H7 (cell line): Measurements from ENCODE around the gene KIAA1217. TPM values are rescaled to one million over a fixed set of nuclear protein-coding genes. Genes with fewer than 3 reads are reported as not detected.
A peak's percentile ranks its signal among the peaks of the same experiment; 100 is the strongest.

Experiments
- DNase-seq: peaks from one replicate; pipeline ENCODE4 v3.0.0; 2012
- H3K27me3 ChIP-seq: 2 replicates; pipeline ENCODE4 v1.6.0; 2011; ENCODE audit warnings: mild to moderate bottlenecking, low read length; ENCODE audit not compliant: control insufficient read depth, insufficient read depth
- H3K36me3 ChIP-seq: replicated peaks from 2 replicates; pipeline ENCODE4 v1.5.1; 2011; ENCODE audit warnings: low read length; ENCODE audit not compliant: control insufficient read depth, insufficient read depth
- H3K4me3 ChIP-seq: 2 replicates; pipeline ENCODE4 v1.5.1; 2011; ENCODE audit warnings: low read depth, mild to moderate bottlenecking, control low read depth, low read length, moderate library complexity; ENCODE audit not compliant: insufficient read depth
- total RNA-seq: library from RNA; depleted of rRNA; stranded (reverse); fragments of >200 nt; shearing (Covaris generic); gene quantifications from 2 replicates; pipeline ENCODE4 v1.2.3, GENCODE V29; 2014

KIAA1217 gene
- total RNA-seq, 1 experiment from 2014 or later, result 3.0 TPM

DNA sequence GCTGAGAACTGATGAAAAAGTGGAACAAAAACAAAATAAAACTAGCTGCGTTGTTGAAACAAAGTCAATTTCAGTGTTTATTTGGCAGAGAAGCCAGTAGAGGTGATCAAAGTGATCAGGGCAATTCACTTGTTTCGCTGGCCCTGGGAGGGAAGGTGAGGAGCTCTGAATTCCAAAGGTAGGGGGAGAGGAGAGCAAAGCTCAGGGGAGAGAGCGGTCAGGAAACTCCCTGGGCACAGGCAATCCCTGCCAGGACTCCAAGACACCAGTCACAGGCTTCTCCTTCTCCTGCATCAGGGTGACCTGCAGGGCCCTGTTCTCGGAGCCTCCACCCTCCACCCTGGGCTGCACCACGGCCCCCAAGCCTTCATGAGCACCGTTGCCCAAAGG is 6.8 kb upstream of the KIAA1217 start:
- H3K4me3 ChIP-seq, result no peak overlapping the region
- no peaks in the 10 kb centered on the region for H3K27me3 ChIP-seq
- DNase-seq, result peak; percentile 90
- H3K36me3 ChIP-seq, result no peaks in the 10 kb centered on the region

DNA sequence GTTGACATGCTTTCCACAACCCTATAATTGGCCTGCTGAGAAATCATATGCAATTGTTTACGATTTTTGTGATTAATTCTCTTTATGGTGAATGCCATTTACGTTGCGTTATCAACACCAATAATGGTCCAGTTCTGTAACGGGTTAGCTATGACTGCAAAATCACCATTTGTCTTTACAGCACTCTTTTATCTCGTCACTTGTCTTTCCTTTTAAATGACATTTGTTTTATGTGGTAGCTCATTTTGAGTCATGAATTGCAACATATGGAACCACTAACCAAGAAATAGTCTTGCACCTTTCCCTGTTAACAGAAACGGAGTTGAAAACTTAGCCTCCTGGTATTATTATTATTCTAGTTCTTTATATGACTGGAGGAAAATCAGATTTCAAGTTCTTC is 3.1 kb upstream of the KIAA1217 start:
- no peak for DNase-seq
- no peaks in the 10 kb centered on the region for H3K27me3 ChIP-seq
- H3K4me3 ChIP-seq, result no peak overlapping the region
- no peaks in the 10 kb centered on the region for H3K36me3 ChIP-seq

DNA sequence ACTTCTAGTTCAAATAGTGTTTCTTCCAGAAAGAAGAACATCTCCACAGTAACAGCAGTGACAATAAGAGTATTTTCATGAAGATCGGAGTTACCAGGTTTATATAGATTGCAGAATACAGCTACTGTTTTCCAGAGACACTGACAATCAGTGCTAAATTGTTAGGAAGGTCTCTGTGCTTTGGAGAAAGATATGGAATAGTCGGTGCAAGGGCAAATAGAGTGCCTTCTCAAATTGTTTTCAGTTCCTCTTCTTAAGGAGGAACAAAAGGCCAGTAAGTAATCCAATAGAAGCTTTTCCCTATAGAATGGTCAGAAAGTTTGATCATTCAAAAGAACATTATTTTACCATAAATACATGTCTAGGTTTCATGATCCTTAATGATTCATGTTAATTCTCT is 2.6 kb upstream of the KIAA1217 start:
- no peaks in the 10 kb centered on the region for H3K27me3 ChIP-seq
- no peak for DNase-seq
- H3K4me3 ChIP-seq, result no peak overlapping the region
- no peaks in the 10 kb centered on the region for H3K36me3 ChIP-seq

DNA sequence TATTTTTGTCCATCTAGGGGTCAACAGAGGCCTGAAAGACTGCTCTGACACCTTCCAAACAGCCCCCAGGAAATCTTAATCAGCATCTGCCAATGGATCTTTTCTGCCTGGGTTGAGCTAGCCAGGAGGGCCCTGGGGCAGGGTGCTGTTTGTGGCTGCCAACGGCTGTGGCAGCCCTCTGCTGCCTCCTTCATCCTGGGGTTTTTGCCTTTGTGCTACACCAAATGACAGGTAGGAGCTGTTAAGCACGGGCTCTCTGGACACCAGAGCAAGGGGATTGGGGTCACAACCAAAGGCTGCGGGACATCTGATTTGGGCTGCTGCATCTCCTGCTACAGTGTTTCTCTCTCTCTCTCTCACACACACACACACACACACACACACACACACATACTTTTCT is 2.0 kb upstream of the KIAA1217 start:
- H3K36me3 ChIP-seq, result no peaks in the 10 kb centered on the region
- no peak overlapping the region for H3K4me3 ChIP-seq
- no peak for DNase-seq
- H3K27me3 ChIP-seq, result no peaks in the 10 kb centered on the region

DNA sequence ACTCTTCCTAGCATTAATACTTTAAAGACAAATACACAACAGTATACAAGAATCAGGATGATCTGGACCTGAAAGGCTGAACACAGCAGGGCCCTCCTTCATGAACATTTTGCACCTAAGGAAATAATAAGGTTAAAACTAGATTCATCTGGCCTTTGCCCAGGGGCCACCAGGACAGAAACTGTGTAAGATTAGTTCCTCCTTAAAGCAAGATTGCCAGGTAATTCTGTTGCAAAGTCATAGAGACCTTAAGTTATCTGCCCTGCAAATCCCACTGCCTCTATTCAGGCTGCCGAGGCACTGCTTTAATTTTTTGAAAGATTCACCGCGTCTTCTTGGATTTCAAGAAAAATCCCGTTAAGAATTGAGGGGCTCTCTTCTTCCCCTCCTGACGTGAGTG is 1.6 kb upstream of the KIAA1217 start:
- DNase-seq, result no peak
- Histone ChIP-seq H3K27me3 (no peaks in the 10 kb centered on the region), H3K36me3 (no peaks in the 10 kb centered on the region), H3K4me3 (no peak overlapping the region)

DNA sequence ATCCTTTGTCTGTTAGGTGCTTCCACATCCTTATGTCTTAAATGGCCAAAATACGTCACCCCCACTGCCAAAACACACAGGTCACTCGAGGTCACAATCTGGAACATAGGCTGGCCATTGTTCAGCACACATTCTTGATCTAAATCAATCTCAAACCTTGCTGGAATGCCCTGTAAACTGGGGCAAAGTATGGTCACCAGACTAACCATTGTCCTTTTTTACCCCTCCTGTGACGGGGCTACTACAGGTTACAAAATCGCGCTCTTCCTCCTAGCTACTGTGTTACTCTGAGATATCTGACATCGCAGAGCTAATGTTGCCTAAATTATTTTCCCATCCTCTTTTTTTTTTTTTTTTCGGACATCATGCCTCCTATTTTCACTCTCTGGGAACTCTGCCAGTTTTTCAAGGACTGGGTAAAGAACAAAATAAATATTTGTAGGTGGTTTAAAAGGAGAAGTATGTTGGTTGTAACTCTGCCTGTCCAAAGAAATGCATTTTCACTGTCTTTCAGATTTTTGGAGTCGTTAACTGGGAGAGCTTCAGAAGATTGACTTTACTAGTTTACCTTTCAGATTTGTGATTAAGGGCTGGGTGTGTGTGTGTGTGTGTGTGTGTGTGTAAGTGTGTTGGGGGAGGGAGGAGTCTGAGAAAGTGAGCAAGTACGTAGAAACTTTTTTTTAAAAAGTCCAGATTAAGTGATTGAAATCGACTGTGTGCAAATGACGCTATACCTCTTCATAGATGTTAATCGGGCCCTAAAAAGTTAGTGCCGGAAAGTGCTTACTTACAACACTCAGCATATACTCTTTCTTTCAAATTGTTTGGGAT is 942 bp upstream of the KIAA1217 start:
- Histone ChIP-seq H3K4me3 (peak overlapping the region; percentile 46; the same call in 1 of the 2 replicates), H3K36me3 (no peaks in the 10 kb centered on the region), H3K27me3 (no peaks in the 10 kb centered on the region)
- no peak for DNase-seq

DNA sequence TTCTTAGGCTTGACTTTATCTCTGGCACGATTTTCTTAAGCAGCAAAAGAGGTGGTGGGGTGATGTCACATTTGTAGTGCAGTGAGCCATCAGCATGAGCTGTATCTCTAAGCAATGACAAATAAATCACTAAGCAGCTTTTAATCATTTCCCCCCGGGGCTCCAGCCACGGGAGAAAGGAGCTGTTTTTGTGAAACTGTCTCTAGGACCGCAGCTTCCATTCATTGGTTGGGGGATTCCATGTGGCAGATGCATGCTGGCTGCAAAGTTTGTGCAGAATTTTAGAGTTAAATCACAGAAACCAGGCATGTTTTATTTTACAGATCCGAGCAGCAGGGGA is 464 bp downstream of the KIAA1217 start:
- no peaks in the 10 kb centered on the region for H3K27me3 ChIP-seq
- DNase-seq, result no peak
- H3K4me3 ChIP-seq, result peak overlapping the region; percentile 46
- H3K36me3 ChIP-seq, result no peaks in the 10 kb centered on the region

DNA sequence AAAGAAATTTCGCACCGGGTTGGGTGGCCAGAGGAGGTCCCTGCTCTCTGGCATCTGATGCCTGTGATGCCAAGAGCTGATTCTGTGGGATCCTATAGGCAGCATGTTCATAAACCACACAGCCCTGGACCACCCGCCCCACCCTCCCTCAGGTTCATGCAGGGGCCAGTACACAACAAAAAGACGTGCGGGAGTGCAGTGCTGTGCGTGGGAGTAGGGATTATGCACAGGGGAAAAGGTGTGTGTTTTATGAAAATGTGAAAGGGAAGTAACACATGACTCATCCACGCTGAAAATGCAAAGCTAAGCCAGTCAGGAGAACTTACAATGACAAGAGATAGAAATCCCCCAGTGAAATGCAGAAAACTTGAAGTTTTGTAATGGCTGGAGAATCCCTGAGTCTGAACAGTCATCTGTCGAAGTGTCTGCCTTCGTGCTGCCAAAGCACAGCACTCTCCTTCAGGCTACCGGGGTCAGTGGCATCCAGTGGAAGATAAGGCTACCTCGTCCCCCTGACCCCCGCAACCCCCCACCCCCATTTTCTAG is 1.1 kb downstream of the KIAA1217 start:
- H3K27me3 ChIP-seq, result no peaks in the 10 kb centered on the region
- peak; percentile 38 for DNase-seq
- no peaks in the 10 kb centered on the region for H3K36me3 ChIP-seq

DNA sequence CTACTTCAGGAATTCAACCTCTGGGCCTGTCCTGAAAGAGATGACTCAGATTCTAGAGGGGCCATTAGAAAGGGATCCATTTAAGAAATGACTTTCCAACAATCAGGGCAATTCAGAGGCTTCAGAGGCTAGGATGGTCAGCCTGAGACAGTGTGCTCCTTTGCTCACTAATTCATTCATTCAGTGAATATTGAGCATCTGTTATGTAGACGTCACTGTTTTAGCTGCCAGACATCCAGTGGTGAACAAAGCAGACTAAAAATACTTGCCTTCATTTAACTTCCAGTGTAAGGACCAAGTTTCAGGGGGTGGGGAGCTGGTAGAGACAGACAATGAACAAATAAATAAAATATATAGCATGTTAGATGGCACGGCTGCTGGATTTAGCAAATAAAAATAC is 1.6 kb downstream of the KIAA1217 start:
- H3K4me3 ChIP-seq, result no peak overlapping the region
- no peak for DNase-seq

More for the DNA sequence above, 1.1 kb downstream of the KIAA1217 start:
- peak overlapping the region; percentile 46 for H3K4me3 ChIP-seq

DNA sequence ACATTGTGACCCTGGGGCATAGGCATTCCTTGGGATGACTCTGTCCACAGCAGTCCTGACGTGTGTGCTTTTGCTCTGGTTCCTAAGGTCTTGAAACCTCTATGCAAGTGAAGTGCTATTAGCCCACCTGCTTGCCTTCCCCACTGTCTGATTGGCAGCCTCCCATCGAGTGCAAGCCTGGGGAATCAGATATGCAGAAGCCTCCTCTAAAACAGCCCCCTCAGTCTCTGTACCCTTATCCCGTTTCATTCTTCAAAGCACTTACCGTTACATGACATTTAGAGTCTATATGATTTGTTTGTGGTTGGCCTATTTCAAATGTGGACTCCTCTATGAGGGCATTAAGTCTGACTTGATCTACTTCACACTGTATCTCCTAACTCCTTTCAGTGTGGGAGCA is 4.3 kb downstream of the KIAA1217 start:
- Histone ChIP-seq H3K4me3 (no peak overlapping the region), H3K36me3 (no peaks in the 10 kb centered on the region), H3K27me3 (no peaks in the 10 kb centered on the region)
- DNase-seq, result no peak

More for the DNA sequence above, 1.6 kb downstream of the KIAA1217 start:
- Histone ChIP-seq H3K36me3 (no peaks in the 10 kb centered on the region), H3K27me3 (no peaks in the 10 kb centered on the region)

DNA sequence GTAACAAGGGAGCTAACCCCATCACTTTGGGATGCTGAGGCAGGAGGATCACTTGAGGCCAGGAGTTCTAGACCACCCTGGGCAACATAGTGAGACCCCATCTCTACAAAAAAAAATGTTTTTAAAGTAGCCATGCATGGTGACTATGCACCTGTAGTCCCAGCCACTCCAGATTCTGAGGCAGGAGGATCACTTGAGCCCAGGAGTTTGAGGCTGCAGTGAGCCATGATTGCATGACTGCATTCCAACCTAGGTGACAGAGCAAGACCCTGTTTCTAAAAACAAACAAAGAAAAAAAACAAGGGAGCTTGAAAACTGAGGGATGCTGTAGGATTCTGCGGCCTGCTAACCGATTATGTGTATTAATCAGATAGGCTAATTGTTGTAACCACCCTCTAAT is 4.9 kb downstream of the KIAA1217 start:
- H3K4me3 ChIP-seq, result no peak overlapping the region
- no peaks in the 10 kb centered on the region for H3K36me3 ChIP-seq
- H3K27me3 ChIP-seq, result no peaks in the 10 kb centered on the region
- no peak for DNase-seq

DNA sequence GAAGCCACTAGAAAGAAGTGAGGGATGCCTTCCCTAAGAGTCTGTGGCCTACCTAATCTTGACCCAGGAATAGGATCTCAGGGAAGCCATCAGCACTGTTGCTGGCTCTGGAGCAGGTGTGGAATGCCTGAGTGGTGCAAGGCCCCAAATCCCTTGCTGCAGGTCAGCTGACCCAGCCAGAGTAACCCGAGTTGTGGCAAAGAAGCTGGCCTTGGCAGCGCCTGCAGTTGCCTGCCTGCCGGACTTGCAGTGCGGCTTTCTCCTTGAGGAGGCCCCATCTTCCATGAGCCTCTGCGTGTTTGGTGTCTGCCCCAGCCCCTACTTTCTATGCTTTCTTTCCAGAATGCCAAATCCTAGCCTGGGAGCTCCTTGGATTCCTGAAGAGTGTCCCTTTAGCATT is 5.8 kb downstream of the KIAA1217 start:
- no peaks in the 10 kb centered on the region for H3K27me3 ChIP-seq
- H3K36me3 ChIP-seq, result no peaks in the 10 kb centered on the region
- no peak for DNase-seq
- no peak overlapping the region for H3K4me3 ChIP-seq

DNA sequence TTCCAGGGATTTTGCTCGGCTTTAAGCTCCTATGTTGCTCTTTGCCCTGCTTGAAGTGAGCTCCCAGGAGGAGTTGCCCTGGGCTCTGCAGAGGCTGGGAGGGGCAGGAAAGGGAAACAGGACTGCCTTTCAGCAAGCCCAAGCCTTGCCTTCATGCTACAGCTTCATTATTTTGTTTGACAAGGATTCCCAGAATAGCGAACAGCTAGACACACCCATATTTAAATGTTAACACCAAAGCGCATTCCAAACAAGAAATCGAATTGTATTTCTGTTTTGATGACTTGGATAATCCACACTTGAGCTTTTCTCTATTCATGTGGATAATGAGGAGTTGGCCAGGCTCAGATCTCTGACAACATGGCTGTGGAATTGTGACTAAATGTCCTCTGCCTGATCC is 6.3 kb downstream of the KIAA1217 start:
- H3K27me3 ChIP-seq, result no peaks in the 10 kb centered on the region
- DNase-seq, result no peak
- H3K4me3 ChIP-seq, result no peak overlapping the region
- no peaks in the 10 kb centered on the region for H3K36me3 ChIP-seq

DNA sequence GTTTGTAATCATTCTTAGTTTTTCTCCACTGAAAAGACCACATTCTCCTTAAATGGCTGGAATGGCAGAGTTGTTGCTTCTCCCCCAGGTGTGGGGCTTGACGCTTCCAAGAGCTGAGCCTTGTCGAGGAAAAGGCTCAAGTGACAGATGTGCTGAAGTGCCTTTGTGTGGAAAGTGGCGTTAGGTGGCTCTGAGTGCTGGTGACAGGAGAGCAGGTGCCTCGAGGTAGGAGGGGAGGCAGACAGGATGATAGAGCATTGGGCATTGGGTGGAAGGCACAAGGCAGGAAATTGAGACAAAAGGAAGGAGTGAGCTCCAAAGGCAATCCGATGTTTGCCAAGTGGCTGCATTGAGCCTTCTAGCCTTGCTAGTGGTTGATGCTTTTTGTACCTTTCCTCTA is 6.7 kb downstream of the KIAA1217 start:
- no peak for DNase-seq
- no peaks in the 10 kb centered on the region for H3K27me3 ChIP-seq
- no peak overlapping the region for H3K4me3 ChIP-seq
- no peaks in the 10 kb centered on the region for H3K36me3 ChIP-seq

DNA sequence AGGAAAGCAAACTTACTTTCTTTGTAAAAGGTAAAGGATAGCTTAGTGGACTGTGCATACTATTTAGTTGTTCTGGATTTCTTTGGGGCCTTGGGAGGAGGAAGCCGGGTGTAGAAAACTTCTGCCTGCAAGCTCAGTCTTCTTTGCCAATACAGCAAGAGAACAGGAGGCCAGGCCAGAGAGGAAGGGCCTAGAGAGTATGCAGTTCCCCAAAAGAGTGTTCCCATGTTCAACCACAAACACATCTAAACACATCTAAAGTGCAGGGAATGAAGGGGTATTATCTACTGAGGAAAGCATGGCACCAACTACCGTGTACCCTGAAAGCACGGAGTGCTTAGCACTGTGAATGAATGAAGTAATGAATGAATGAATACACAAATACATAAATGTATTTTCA is 11.0 kb downstream of the KIAA1217 start:
- Histone ChIP-seq H3K36me3 (no peaks in the 10 kb centered on the region), H3K4me3 (no peak overlapping the region)
- no peak for DNase-seq

More for the DNA sequence above, 11.0 kb downstream of the KIAA1217 start:
- no peaks in the 10 kb centered on the region for H3K27me3 ChIP-seq
